CD14-positive monocyte (primary cell): ENCODE results near the gene TLCD3B. TPM values are rescaled to one million over a fixed set of nuclear protein-coding genes. Genes with fewer than 3 reads are reported as not detected.

Source experiments
- DNase-seq, 3 donors: peaks; one replicate each; pipeline ENCODE4 v3.0.0-alpha.2; 2011 to 2022
- H2AFZ ChIP-seq: 2 replicates; pipeline ENCODE4 v1.6.0; 2012; ENCODE audit warnings: mild to moderate bottlenecking, low read depth, low read length, inconsistent platforms; ENCODE audit not compliant: insufficient read depth, poor library complexity, severe bottlenecking
- H3K27ac ChIP-seq, 2 donors: 1 replicate in 1 of 2; 2 replicates in 1 of 2; pipeline ENCODE4 v1.5.1; 2012 to 2013; ENCODE audit warnings: low read length in 2 of 2, control low read depth in 1 of 2, inconsistent platforms in 1 of 2, low read depth in 1 of 2, mild to moderate bottlenecking in 1 of 2
- H3K27me3 ChIP-seq, 2 donors: one replicate each; pipeline versions ENCODE4 v1.6.0 to v1.6.1; 2011 to 2013; ENCODE audit warnings: low read length in 2 of 2; ENCODE audit not compliant: control insufficient read depth in 2 of 2, insufficient read depth in 2 of 2
- H3K36me3 ChIP-seq, 2 donors: replicated peaks in 1 of 2; 1 replicate in 1 of 2; 2 replicates in 1 of 2; pipeline versions ENCODE4 v1.5.1 to v1.6.1; 2012 to 2013; ENCODE audit warnings: low read length in 2 of 2, control low read depth in 1 of 2, inconsistent platforms in 1 of 2, mild to moderate bottlenecking in 1 of 2; ENCODE audit not compliant: insufficient read depth in 2 of 2, control insufficient read depth in 1 of 2
- H3K4me1 ChIP-seq, 2 donors: 1 replicate in 1 of 2; 2 replicates in 1 of 2; pipeline versions ENCODE4 v1.5.1 to v1.6.1; 2012 to 2013; ENCODE audit warnings: low read length in 2 of 2, control low read depth in 1 of 2, inconsistent platforms in 1 of 2, mild to moderate bottlenecking in 1 of 2, moderate library complexity in 1 of 2; ENCODE audit not compliant: insufficient read depth in 2 of 2, control insufficient read depth in 1 of 2
- H3K4me2 ChIP-seq: replicated peaks from 2 replicates; pipeline ENCODE3; 2012; ENCODE audit warnings: low read length, moderate library complexity, mild to moderate bottlenecking; ENCODE audit not compliant: poor library complexity, severe bottlenecking; ENCODE audit errors: extremely low read depth
- H3K4me3 ChIP-seq, 3 experiments: fragments of 200-600 bp in 1 of 3; sonication (generic) in 1 of 3; replicated peaks in 1 of 3; 1 replicate in 2 of 3; 2 replicates in 1 of 3; pipeline ENCODE4 v1.5.1; 2011 to 2013; ENCODE audit warnings: low read length in 3 of 3, mild to moderate bottlenecking in 3 of 3, control low read depth in 2 of 3, low read depth in 2 of 3, inconsistent platforms in 1 of 3, moderate library complexity in 1 of 3
- H3K79me2 ChIP-seq: 2 replicates; pipeline ENCODE4 v1.6.0; 2012; ENCODE audit warnings: mild to moderate bottlenecking, control low read depth, inconsistent platforms, low read length, moderate library complexity; ENCODE audit not compliant: insufficient read depth
- H3K9ac ChIP-seq: 2 replicates; pipeline ENCODE4 v1.6.0; 2017; ENCODE audit warnings: low read length, mild to moderate bottlenecking; ENCODE audit not compliant: insufficient read depth, poor library complexity, severe bottlenecking
- H3K9me3 ChIP-seq, 2 donors: replicated peaks in 1 of 2; 1 replicate in 1 of 2; 2 replicates in 1 of 2; pipeline versions ENCODE4 v1.5.1 to v1.6.1; 2012 to 2013; ENCODE audit warnings: low read length in 2 of 2, control low read depth in 1 of 2; ENCODE audit not compliant: control insufficient read depth in 1 of 2, insufficient read depth in 1 of 2
- H4K20me1 ChIP-seq: 2 replicates; pipeline ENCODE4 v1.6.0; 2012; ENCODE audit warnings: mild to moderate bottlenecking, low read length, control low read depth, moderate library complexity; ENCODE audit not compliant: insufficient read depth
- H3K27ac Mint-ChIP-seq, 7 donors: one replicate each; pipeline ENCODE4 v1.8.0; 2020; ENCODE audit warnings: mild to moderate bottlenecking in 7 of 7, mixed read lengths in 7 of 7, moderate library complexity in 6 of 7, inconsistent platforms in 2 of 7
- H3K27me3 Mint-ChIP-seq, 3 donors: one replicate each; pipeline ENCODE4 v1.8.0; 2021 to 2022; ENCODE audit warnings: low read depth in 3 of 3, mild to moderate bottlenecking in 3 of 3, mixed read lengths in 3 of 3, moderate library complexity in 3 of 3, inconsistent platforms in 1 of 3
- H3K36me3 Mint-ChIP-seq, 2 donors: one replicate each; pipeline ENCODE4 v1.8.0; 2020; ENCODE audit warnings: mixed read lengths in 2 of 2, inconsistent platforms in 1 of 2, mild to moderate bottlenecking in 1 of 2
- H3K4me1 Mint-ChIP-seq: one replicate; pipeline ENCODE4 v1.8.0; 2020; ENCODE audit warnings: mild to moderate bottlenecking, mixed read lengths
- H3K4me3 Mint-ChIP-seq, 2 donors: one replicate each; pipeline ENCODE4 v1.8.0; 2020; ENCODE audit warnings: mild to moderate bottlenecking in 2 of 2, mixed read lengths in 2 of 2, moderate library complexity in 1 of 2
- H3K9me3 Mint-ChIP-seq, 7 donors: one replicate each; pipeline ENCODE4 v1.8.0; 2020 to 2022; ENCODE audit warnings: mixed read lengths in 7 of 7, mild to moderate bottlenecking in 6 of 7, moderate library complexity in 6 of 7, inconsistent platforms in 2 of 7
- CTCF ChIP-seq: fragments of 200-600 bp; IDR thresholded peaks from one replicate; pipeline ENCODE4 v1.8.0; 2022; ENCODE audit warnings: antibody characterized with exemption, mild to moderate bottlenecking
- WGBS: methylation state at CpG from one replicate; pipeline ENCODE4 v1.1.5; 2013; ENCODE audit warnings: missing lambda C conversion rate; ENCODE audit not compliant: insufficient coverage; 5-methylcytosine and 5-hydroxymethylcytosine counted together
- intact Hi-C, 2 donors: fragments of 100-400 bp; cut with micrococcal nuclease; formaldehyde crosslinking; loops; one replicate each; pipeline versions ENCODE4 v1.15.0 to v1.15.1; 2023
- polyA plus RNA-seq, 3 donors: library from polyadenylated mRNA; depleted of rRNA in 1 of 3; unstranded in 2 of 3; stranded (reverse) in 1 of 3; fragments of 300-500 nt in 2 of 3; fragments of >200 nt in 1 of 3; fragmentation: Illumina TruSeq in 2 of 3; gene quantifications; 1 replicate in 2 of 3; 2 replicates in 1 of 3; pipeline ENCODE4 v1.2.3, GENCODE V29; 2012 to 2021

TLCD3B gene
- polyA plus RNA-seq, 3 donors = not detected

GRCh38 chr16:29985271-29985811 is 45.7 kb downstream of the TLCD3B start:
- Histone ChIP-seq H3K4me2 (no peak overlapping the region), H3K36me3 (peaks cover 98 to 100% of the 10 kb centered on the region in 2 donors), H3K9me3 (no peaks in the 10 kb centered on the region), H2AFZ (no peak overlapping the region), H3K27ac (no peak overlapping the region), H3K27me3 (no peaks in the 10 kb centered on the region), H3K4me1 (no peaks in the 10 kb centered on the region), H3K4me3 (no peak overlapping the region), H3K9ac (no peak overlapping the region), H4K20me1 (peaks cover 17% of the 10 kb centered on the region), H3K79me2 (no peaks in the 10 kb centered on the region)
- no peaks in the 10 kb centered on the region for H3K4me1 Mint-ChIP-seq
- peaks cover 85 to 94% of the 10 kb centered on the region in 2 donors for H3K36me3 Mint-ChIP-seq
- peaks cover 0 to 2% (median 0%) of the 10 kb centered on the region in 7 donors for H3K9me3 Mint-ChIP-seq
- intact Hi-C loops = no loop called here
- DNase-seq = no peak
- no peak for TF ChIP-seq CTCF
- H3K27me3 Mint-ChIP-seq = peaks cover 0 to 2% (median 0%) of the 10 kb centered on the region in 3 donors
- H3K4me3 Mint-ChIP-seq = no peak overlapping the region
- peak overlapping the region in 1 of 7 donors; percentile 69 for H3K27ac Mint-ChIP-seq
- WGBS = 97% methylated on average over 28 of the region's 28 CpGs

GRCh38 chr16:29984764-29985147 is 46.3 kb downstream of the TLCD3B start:
- H3K9me3 Mint-ChIP-seq = peaks cover 0 to 2% (median 0%) of the 10 kb centered on the region in 7 donors
- no peaks in the 10 kb centered on the region for H3K4me1 ChIP-seq
- no peak overlapping the region for H3K4me3 Mint-ChIP-seq
- 80% methylated on average over 1 of the region's 5 CpGs for WGBS
- peaks cover 98 to 100% of the 10 kb centered on the region in 2 donors for H3K36me3 ChIP-seq
- H3K9ac ChIP-seq = no peak overlapping the region
- H3K9me3 ChIP-seq = no peaks in the 10 kb centered on the region
- H4K20me1 ChIP-seq = peaks cover 17% of the 10 kb centered on the region
- H3K4me1 Mint-ChIP-seq = no peaks in the 10 kb centered on the region
- no peak overlapping the region for H3K4me2 ChIP-seq
- intact Hi-C loops = no loop called here
- no peak overlapping the region for H3K27ac ChIP-seq
- no peak overlapping the region for H2AFZ ChIP-seq
- peaks cover 86 to 94% of the 10 kb centered on the region in 2 donors for H3K36me3 Mint-ChIP-seq
- TF ChIP-seq CTCF = no peak
- H3K27me3 ChIP-seq = no peaks in the 10 kb centered on the region
- H3K79me2 ChIP-seq = no peaks in the 10 kb centered on the region
- peaks cover 0 to 2% (median 0%) of the 10 kb centered on the region in 3 donors for H3K27me3 Mint-ChIP-seq
- no peak for DNase-seq
- H3K4me3 ChIP-seq = no peak overlapping the region
- H3K27ac Mint-ChIP-seq = no peak overlapping the region
